Osteoblast (primary cell): ENCODE results near the gene LIPG. TPM values are rescaled to one million over a fixed set of nuclear protein-coding genes. Genes with fewer than 3 reads are reported as not detected.

Source experiments
- DNase-seq: peaks from one replicate; pipeline ENCODE4 v3.0.0; 2011; ENCODE audit warnings: low spot score, mixed read lengths; ENCODE audit not compliant: insufficient read length; ENCODE audit errors: missing footprints
- H2AFZ ChIP-seq: 2 replicates; pipeline ENCODE4 v1.6.0; 2011; ENCODE audit warnings: mild to moderate bottlenecking, low read length
- H3K27ac ChIP-seq: 2 replicates; pipeline ENCODE4 v1.5.1; 2011; ENCODE audit warnings: mild to moderate bottlenecking, low read depth, low read length, moderate library complexity
- H3K27me3 ChIP-seq: 2 replicates; pipeline ENCODE4 v1.6.0; 2012; ENCODE audit warnings: mild to moderate bottlenecking, control low read depth, inconsistent platforms, low read length, moderate library complexity; ENCODE audit not compliant: insufficient read depth
- H3K36me3 ChIP-seq: 2 replicates; pipeline ENCODE4 v1.5.1; 2011; ENCODE audit warnings: mild to moderate bottlenecking, low read length, control low read depth, moderate library complexity; ENCODE audit not compliant: insufficient read depth
- H3K4me1 ChIP-seq: 2 replicates; pipeline ENCODE4 v1.5.1; 2011; ENCODE audit warnings: mild to moderate bottlenecking, low read length, control low read depth, moderate library complexity; ENCODE audit not compliant: insufficient read depth
- H3K4me2 ChIP-seq: 2 replicates; pipeline ENCODE4 v1.6.0; 2011; ENCODE audit warnings: mild to moderate bottlenecking, low read length; ENCODE audit not compliant: insufficient read depth
- H3K4me3 ChIP-seq: fragments of 200-600 bp; sonication (generic); 3 replicates; pipeline ENCODE4 v1.5.1; 2012; ENCODE audit warnings: mild to moderate bottlenecking, low read length, inconsistent platforms; ENCODE audit not compliant: insufficient read depth
- H3K79me2 ChIP-seq: 2 replicates; pipeline ENCODE4 v1.6.0; 2012; ENCODE audit warnings: mild to moderate bottlenecking, low read length, control low read depth, inconsistent platforms; ENCODE audit not compliant: insufficient read depth
- H3K9me3 ChIP-seq: 2 replicates; pipeline ENCODE4 v1.5.1; 2011; ENCODE audit warnings: low read depth, low read length, control low read depth
- H4K20me1 ChIP-seq: 2 replicates; pipeline ENCODE4 v1.6.0; 2012; ENCODE audit warnings: mild to moderate bottlenecking, low read length, control low read depth; ENCODE audit not compliant: insufficient read depth
- CTCF ChIP-seq: IDR thresholded peaks from 2 replicates; pipeline ENCODE4 v1.5.1; 2011; ENCODE audit warnings: mild to moderate bottlenecking, low read depth, low read length, moderate library complexity; ENCODE audit errors: extremely low read depth
- total RNA-seq: library from RNA; depleted of rRNA; stranded (reverse); fragments of >200 nt; gene quantifications from 2 replicates; pipeline ENCODE4 v1.2.3, GENCODE V29; 2012

Gene LIPG
- total RNA-seq, 1 donor, result 2.2 TPM

GRCh38 chr18:49628119-49628518 is 66.3 kb downstream of the LIPG start:
- Histone ChIP-seq H2AFZ (no peak overlapping the region), H3K36me3 (no peaks in the 10 kb centered on the region), H3K79me2 (no peaks in the 10 kb centered on the region), H3K9me3 (no peaks in the 10 kb centered on the region), H3K4me2 (no peak overlapping the region), H3K27me3 (peaks cover 9% of the 10 kb centered on the region), H3K4me3 (no peak overlapping the region), H3K4me1 (peaks cover 14% of the 10 kb centered on the region), H3K27ac (no peak overlapping the region), H4K20me1 (no peaks in the 10 kb centered on the region)
- no peak for TF ChIP-seq CTCF
- no peak for DNase-seq

- Histone ChIP-seq H3K4me2 (no peak overlapping the region), H3K27ac (no peak overlapping the region), H3K4me3 (no peak overlapping the region), H2AFZ (no peak overlapping the region), H3K4me1 (peaks cover 14% of the 10 kb centered on the region), H3K36me3 (no peaks in the 10 kb centered on the region), H3K27me3 (peaks cover 9% of the 10 kb centered on the region), H4K20me1 (no peaks in the 10 kb centered on the region), H3K79me2 (no peaks in the 10 kb centered on the region), H3K9me3 (no peaks in the 10 kb centered on the region)
- peak; percentile 35 for TF ChIP-seq CTCF
- no peak for DNase-seq
Measured at GRCh38 chr18:49628881-49629795, 67.3 kb downstream of the LIPG start.

GRCh38 chr18:49630246-49630699 is 68.4 kb downstream of the LIPG start:
- no peaks in the 10 kb centered on the region for H4K20me1 ChIP-seq
- DNase-seq, result no peak
- H3K27me3 ChIP-seq, result peaks cover 9% of the 10 kb centered on the region
- peaks cover 6% of the 10 kb centered on the region for H3K4me1 ChIP-seq
- H3K4me2 ChIP-seq, result no peak overlapping the region
- H3K4me3 ChIP-seq, result no peak overlapping the region
- no peaks in the 10 kb centered on the region for H3K79me2 ChIP-seq
- TF ChIP-seq CTCF, result no peak
- H3K9me3 ChIP-seq, result no peaks in the 10 kb centered on the region
- no peak overlapping the region for H3K27ac ChIP-seq
- no peak overlapping the region for H2AFZ ChIP-seq
- no peaks in the 10 kb centered on the region for H3K36me3 ChIP-seq

- Histone ChIP-seq H3K27ac (no peak overlapping the region), H2AFZ (no peak overlapping the region), H3K9me3 (no peaks in the 10 kb centered on the region), H3K27me3 (peaks cover 9% of the 10 kb centered on the region), H3K4me3 (no peak overlapping the region), H3K36me3 (no peaks in the 10 kb centered on the region), H4K20me1 (no peaks in the 10 kb centered on the region), H3K79me2 (no peaks in the 10 kb centered on the region), H3K4me2 (no peak overlapping the region), H3K4me1 (no peaks in the 10 kb centered on the region)
- no peak for TF ChIP-seq CTCF
- no peak for DNase-seq
Measured at GRCh38 chr18:49631146-49631866, 69.4 kb downstream of the LIPG start.
